NK-92 treated with Interleukin-12 subunit alpha and Interleukin-12 subunit beta, amount 100 ng/mL, for 24 hours (cell line): ENCODE measurements around the gene EIF5AL1.
"Not testable (repeated sequence)": the region's sequence is repeated elsewhere in the genome, so short reads cannot be mapped to it uniquely, and the experiment has no call there.

Source experiments
- DNase-seq: peaks from one replicate; lab custom pipeline; 2025; lab: John Stamatoyannopoulos, UW

Gene EIF5AL1

GRCh38 chr10:79509306-79509933 is 2.9 kb upstream of the EIF5AL1 start:
- DNase-seq, result not testable (repeated sequence)

DNA sequence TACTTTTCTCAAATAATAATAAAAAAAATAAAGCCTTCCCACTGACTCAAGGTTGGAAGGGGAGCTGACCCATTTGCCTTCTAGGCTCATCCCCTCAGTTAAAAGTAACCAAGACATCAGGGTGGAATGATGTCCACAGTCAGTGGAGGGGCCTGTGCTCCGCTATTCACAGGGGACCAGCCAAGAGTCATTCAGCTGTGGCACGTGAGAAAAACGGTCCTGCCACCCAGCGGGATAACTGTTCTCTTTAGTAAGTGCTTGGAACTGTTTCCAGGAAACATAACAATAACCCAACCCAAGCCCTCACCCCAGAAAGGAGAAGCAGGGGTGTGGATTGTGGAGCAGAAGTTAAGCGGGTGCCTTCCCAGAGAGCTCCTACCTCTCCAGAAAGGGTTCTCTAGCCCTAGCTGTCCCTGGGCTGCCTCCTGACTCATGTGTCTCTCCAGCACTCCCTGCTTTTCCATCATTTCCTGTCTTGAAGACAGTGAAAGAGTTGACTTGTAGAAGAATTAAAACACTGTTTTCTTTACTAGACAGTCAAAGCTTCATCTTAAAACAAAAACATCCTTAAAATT is 2.3 kb upstream of the EIF5AL1 start:
- not testable (repeated sequence) for DNase-seq

GRCh38 chr10:79516532-79517205 is 4.3 kb downstream of the EIF5AL1 start:
- DNase-seq, result not testable (repeated sequence)

GRCh38 chr10:79517567-79517966 is 5.2 kb downstream of the EIF5AL1 start:
- DNase-seq, result not testable (repeated sequence)

GRCh38 chr10:79521751-79522150 is 9.4 kb downstream of the EIF5AL1 start:
- not testable (repeated sequence) for DNase-seq

DNA sequence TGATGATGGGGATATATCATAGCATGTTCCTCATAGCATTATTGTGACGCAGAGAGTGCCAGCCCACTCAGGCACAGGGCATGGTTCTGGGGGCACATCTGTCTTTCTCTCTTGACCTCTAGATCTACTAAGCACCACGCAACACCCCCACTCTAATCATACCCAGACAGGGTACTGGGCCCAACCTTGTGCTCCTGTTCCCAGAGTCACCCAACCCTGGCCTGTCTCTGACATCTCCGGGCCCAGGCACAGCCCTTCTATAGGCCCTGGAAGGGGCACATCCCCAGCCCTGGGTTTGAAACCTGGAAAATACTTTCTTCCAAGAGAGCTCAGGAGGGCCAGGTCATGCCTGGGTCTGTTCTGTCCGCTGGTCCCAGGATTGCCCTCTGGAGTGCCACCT is 10.1 kb downstream of the EIF5AL1 start:
- DNase-seq, result not testable (repeated sequence)

- DNase-seq, result not testable (repeated sequence)
Observed at GRCh38 chr10:79523157-79523853, 11.0 kb downstream of the EIF5AL1 start.

DNA sequence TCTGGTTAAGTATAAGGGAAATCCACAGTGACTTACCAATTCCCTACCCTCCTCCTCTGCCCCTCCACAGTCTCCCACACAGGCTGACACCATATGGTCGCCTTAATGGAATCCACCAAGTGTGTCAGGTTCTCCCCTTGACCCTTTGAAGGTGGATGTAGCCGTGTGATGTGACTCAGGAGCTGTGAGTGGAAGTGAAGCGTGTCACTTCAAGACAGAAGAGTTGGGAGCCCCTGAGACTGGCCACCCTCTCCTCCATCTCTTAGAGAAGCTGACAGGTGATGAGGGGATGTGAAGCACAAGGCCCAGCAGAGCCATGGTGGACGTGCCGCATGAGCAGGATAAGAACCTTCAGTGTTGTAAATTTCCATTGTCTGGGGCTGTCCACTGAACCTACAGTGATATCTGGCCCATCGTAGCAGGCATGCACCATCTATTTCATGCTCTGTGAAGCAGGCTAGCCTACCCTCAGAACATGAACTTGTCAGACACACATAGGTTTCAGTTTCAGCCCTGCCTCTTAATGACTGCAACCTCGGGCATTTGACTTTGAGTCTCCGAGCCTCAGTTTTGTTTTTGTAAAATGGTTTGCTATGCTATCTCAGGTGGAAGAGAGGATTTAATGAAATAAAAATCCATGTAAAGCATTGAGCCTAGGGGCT is 12.8 kb downstream of the EIF5AL1 start:
- not testable (repeated sequence) for DNase-seq

GRCh38 chr10:79528261-79528660 is 15.9 kb downstream of the EIF5AL1 start:
- not testable (repeated sequence) for DNase-seq

GRCh38 chr10:79533142-79533902 is 21.0 kb downstream of the EIF5AL1 start:
- DNase-seq, result not testable (repeated sequence)

- not testable (repeated sequence) for DNase-seq
Observed at GRCh38 chr10:79533903-79534175, 21.5 kb downstream of the EIF5AL1 start.

DNA sequence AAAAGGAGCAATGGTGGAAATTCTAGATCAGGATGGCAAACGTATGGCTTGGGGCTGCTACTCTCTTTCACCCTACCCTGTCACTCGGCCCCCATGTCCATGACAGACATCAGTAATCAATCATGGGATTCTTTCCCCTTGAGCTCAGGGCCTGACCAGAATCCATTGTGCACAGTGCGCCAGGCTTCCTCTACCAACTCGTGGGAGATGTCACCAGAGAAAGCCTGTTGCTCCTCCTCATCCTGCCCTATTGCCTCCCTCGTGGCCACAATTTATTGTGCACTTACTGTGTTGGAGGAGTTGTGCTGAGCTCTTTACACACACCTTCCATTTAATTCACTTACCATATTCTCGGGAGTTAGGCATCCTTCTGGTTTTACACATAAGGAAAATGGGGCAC is 26.0 kb downstream of the EIF5AL1 start:
- not testable (repeated sequence) for DNase-seq

DNA sequence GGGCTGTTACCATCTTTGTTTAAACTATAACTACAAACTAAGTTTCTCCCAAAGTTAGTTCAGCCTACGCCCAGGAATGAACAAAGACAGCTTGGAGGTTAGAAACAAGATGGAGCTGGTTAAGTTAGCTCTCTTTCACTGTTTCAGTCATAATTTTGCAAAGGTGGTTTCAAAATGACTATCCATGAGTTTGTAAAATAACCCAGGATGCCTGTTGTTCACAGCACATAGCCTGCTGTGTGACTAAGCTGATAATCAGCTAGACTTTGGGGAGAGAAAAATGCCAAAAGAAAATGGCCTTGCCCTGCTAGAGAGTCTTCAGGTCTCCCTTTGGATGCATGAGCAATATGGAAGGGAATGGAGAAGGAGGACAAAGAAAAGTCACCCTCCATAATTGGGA is 28.6 kb downstream of the EIF5AL1 start:
- not testable (repeated sequence) for DNase-seq

GRCh38 chr10:79542626-79543025 is 30.3 kb downstream of the EIF5AL1 start:
- no peak for DNase-seq

DNA sequence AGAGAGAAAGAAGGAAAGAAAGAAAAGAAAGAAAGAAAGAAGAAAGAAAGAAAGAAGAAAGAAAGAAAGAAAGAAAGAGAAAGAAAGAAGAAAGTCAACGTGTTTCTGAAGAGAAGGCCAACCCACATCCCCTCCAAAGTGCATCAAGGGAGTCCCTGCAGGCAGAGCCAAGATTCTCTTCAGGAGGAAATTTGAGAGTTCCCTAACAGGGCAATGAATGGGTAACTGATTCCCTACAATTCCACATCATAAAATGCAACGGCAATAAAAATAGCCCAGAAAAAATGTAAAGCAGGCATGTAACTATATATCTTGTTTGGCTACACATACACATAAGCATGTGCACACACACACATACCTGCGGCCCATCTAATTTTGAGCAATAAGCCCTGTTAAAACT is 32.1 kb downstream of the EIF5AL1 start:
- DNase-seq, result not testable (repeated sequence)

DNA sequence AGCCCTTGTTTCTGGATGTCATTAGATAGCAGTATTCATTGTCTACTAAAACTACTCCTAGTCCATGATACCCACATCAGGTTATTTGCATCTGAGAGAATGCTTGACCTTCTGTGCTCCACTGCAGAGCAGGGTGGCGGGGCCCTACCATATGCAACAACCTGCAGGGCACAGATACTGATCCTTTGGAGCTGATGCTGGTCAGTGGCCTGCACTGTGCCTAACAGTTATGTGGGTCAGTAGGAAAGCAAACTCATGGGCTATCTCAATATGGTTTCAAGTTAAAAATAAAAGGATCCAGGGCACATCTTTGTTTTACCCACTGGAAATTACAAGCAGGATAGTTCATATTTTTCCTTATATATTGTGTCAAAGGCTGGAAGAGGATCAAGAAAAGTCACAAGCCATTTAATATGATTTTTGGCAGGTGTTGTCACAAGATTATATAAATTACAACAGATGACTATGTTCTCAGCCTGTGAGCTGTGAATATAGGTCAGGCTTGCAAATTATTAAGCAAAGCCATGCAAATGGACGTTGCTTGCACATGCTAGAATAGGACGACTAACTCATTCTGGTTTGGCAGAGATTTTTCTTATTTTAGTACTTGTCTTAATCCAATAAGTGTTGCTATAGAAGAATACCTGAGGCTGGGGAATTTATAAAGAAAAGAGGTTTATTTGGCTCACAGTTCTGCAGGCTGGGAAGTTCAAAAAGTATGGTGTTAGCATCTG is 32.8 kb downstream of the EIF5AL1 start:
- DNase-seq, result not testable (repeated sequence)

- not testable (repeated sequence) for DNase-seq
Observed at GRCh38 chr10:79547128-79547527, 34.8 kb downstream of the EIF5AL1 start.

GRCh38 chr10:79547973-79548372 is 35.6 kb downstream of the EIF5AL1 start:
- no peak for DNase-seq

DNA sequence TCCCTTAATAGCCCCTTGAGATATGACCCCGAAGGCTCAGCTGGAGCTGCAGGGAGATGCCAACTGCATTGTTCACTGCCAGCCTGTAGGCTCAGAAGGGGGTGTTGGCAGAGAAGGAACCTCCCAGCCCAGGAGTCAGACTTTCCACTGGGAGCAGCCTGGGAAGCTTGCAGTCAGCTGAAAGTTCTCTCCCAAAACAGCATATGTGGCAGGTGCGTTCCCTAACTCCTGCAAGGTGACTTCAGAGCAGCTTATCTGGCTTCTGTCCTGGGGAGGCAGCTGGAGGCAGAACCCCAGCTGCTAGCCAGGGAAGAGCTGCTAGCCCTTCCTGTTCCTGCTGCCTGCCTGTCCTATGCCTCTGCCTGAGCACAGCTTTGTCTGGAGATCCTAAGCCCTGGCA is 39.8 kb downstream of the EIF5AL1 start:
- DNase-seq, result no peak

- no peak for DNase-seq
Observed at GRCh38 chr10:79555354-79556309, 43.3 kb downstream of the EIF5AL1 start.
